K562 (cell line): Measurements from ENCODE around the gene SAMD4A. TPM values are rescaled to one million over a fixed set of nuclear protein-coding genes. Genes with fewer than 3 reads are reported as not detected.

Experiments used
- ELF4 ChIP-seq: fragments of 450-650 bp; formaldehyde crosslinking; IDR thresholded peaks from 2 replicates; pipeline ENCODE4 v1.4.0; 2022; ENCODE audit warnings: missing genetic modification characterization
- FOXP1 ChIP-seq: sonication (generic); formaldehyde crosslinking; IDR thresholded peaks from 2 replicates; pipeline ENCODE4 v1.8.0; 2022; ENCODE audit warnings: mild to moderate bottlenecking, missing genetic modification reagents
- GTF3C2 ChIP-seq: IDR thresholded peaks from 3 replicates; pipeline ENCODE4 v1.6.1; 2011; ENCODE audit warnings: borderline replicate concordance, mild to moderate bottlenecking, moderate library complexity; ENCODE audit not compliant: insufficient read length; ENCODE audit errors: extremely low read depth
- HCFC1 ChIP-seq: IDR thresholded peaks from 2 replicates; pipeline ENCODE4 v1.6.1; 2012; ENCODE audit warnings: low read depth, low read length, improper control_type of control experiment
- LEF1 ChIP-seq: fragments of 450-650 bp; IDR thresholded peaks from 2 replicates; pipeline ENCODE4 v1.6.1; 2016; ENCODE audit warnings: mild to moderate bottlenecking
- NCOA6 ChIP-seq: fragments of 450-650 bp; IDR thresholded peaks from 2 replicates; pipeline ENCODE4 v1.6.1; 2017; ENCODE audit warnings: mild to moderate bottlenecking
- NR2C1 ChIP-seq, 2 experiments: fragments of 450-650 bp; IDR thresholded peaks; 2 replicates each; pipeline ENCODE4 v1.6.1; 2017; ENCODE audit warnings: mild to moderate bottlenecking in 2 of 2, antibody characterized with exemption in 1 of 2, inconsistent platforms in 1 of 2, missing compliant biosample characterization in 1 of 2, missing genetic modification characterization in 1 of 2
- NR2C2 ChIP-seq, 2 experiments: fragments of 200-800 bp in 1 of 2; sonication (Bioruptor generic) in 1 of 2; sonication (generic) in 1 of 2; formaldehyde crosslinking in 1 of 2; IDR thresholded peaks; 2 replicates each; pipeline versions ENCODE4 v1.6.1 to v1.8.0; 2016 to 2022; ENCODE audit warnings: mild to moderate bottlenecking in 1 of 2, missing compliant biosample characterization in 1 of 2, missing genetic modification characterization in 1 of 2, missing genetic modification reagents in 1 of 2
- PTRF ChIP-seq: fragments of 450-650 bp; IDR thresholded peaks from 2 replicates; pipeline ENCODE4 v1.6.1; 2016; ENCODE audit warnings: mild to moderate bottlenecking, missing genetic modification characterization, missing compliant biosample characterization
- RFX7 ChIP-seq: fragments of 250-450 bp; sonication (Bioruptor Pico); IDR thresholded peaks from 2 replicates; pipeline ENCODE4 v1.5.1; 2021; ENCODE audit warnings: mild to moderate bottlenecking
- ZNF518B ChIP-seq: fragments of 250-450 bp; sonication (Bioruptor Pico); IDR thresholded peaks from 2 replicates; pipeline ENCODE4 v1.5.0; 2021; ENCODE audit warnings: mild to moderate bottlenecking, moderate library complexity
- ZNF77 ChIP-seq: fragments of 250-450 bp; sonication (Bioruptor Pico); IDR thresholded peaks from 2 replicates; pipeline ENCODE4 v1.5.0; 2020
- polyA plus RNA-seq, 8 experiments: library from polyadenylated mRNA; depleted of rRNA in 4 of 8; stranded (reverse) in 5 of 8; unstranded in 3 of 8; fragments of >200 nt; fragmentation: Nextera tagmentation in 2 of 8; fragmentation: Illumina TruSeq in 1 of 8; extraction: Ambion mirVana in 2 of 8; extraction: Trizol in 1 of 8; gene quantifications; 2 replicates each; pipeline versions ENCODE4 v1.2.1 to v1.2.3, GENCODE V29; 2011 to 2014; ENCODE audit warnings: inconsistent platforms in 1 of 8, missing spikeins in 1 of 8
- total RNA-seq, 7 experiments: library from RNA; depleted of rRNA in 6 of 7; stranded (reverse); fragments of >200 nt in 6 of 7; fragmentation: Illumina TruSeq in 2 of 7; extraction: Trizol in 2 of 7; gene quantifications; 2 replicates each; pipeline versions ENCODE4 v1.2.1 to v1.2.3, GENCODE V29; 2011 to 2021; ENCODE audit warnings: low replicate concordance in 1 of 7

SAMD4A gene
- total and polyA plus RNA-seq, 9 of the 15 experiments (the other 6 are each of a cell fraction or from before 2014, with no cell fraction given) = 0.66 to 6.8 (median 3.3) TPM

- TF ChIP-seq NR2C1 (IDR thresholded peaks at IDR 0.05) (peak; percentile 82), NR2C1 (tag; IDR thresholded peaks at IDR 0.05) (peak; percentile 87), NR2C2 (CRISPR knock-in tag; IDR thresholded peaks at IDR 0.05) (no peak), NR2C2 (tag; IDR thresholded peaks at IDR 0.05) (peak; percentile 39; the same call in 1 of the 2 replicates), RFX7 (CRISPR knock-in tag) (no peak), ZNF77 (CRISPR knock-in tag) (no peak), ELF4 (CRISPR knock-in tag) (no peak), LEF1 (no peak), NCOA6 (no peak), HCFC1 (no peak), FOXP1 (CRISPR knock-in tag) (no peak), ZNF518B (no peak), GTF3C2 (no peak), PTRF (no peak)
Observed at GRCh38 chr14:54771411-54772027, 204.6 kb downstream of the SAMD4A start (continued).
